Uterus (tissue), 4 donors: Measurements from ENCODE around the gene GSK3A. TPM values are rescaled to one million over a fixed set of nuclear protein-coding genes. Genes with fewer than 3 reads are reported as not detected.

Source experiments
- DNase-seq, 2 donors: peaks; one replicate each; pipeline ENCODE4 v3.0.0-alpha.2; 2019 to 2020
- H3K27ac ChIP-seq, 2 donors: fragments of 200-600 bp; sonication (generic); 1 replicate in 1 of 2; 2 replicates in 1 of 2; pipeline ENCODE4 v1.5.1; 2016 to 2018
- H3K27me3 ChIP-seq, 2 donors: fragments of 200-600 bp; sonication (generic); one replicate each; pipeline ENCODE4 v1.5.1; 2018 to 2019; ENCODE audit warnings: control low read depth in 1 of 2
- H3K36me3 ChIP-seq, 2 donors: fragments of 200-600 bp; sonication (generic); one replicate each; pipeline ENCODE4 v1.5.1; 2019; ENCODE audit warnings: control low read depth in 1 of 2
- H3K4me1 ChIP-seq, 2 donors: fragments of 200-600 bp; sonication (generic); one replicate each; pipeline ENCODE4 v1.5.1; 2018 to 2019; ENCODE audit warnings: control low read depth in 1 of 2
- H3K4me3 ChIP-seq, 2 donors: fragments of 200-600 bp; sonication (generic); 1 replicate in 1 of 2; 2 replicates in 1 of 2; pipeline ENCODE4 v1.5.1; 2018 to 2019; ENCODE audit warnings: mild to moderate bottlenecking in 1 of 2
- H3K9me3 ChIP-seq, 2 donors: fragments of 200-600 bp; sonication (generic); one replicate each; pipeline ENCODE4 v1.5.1; 2019; ENCODE audit warnings: control low read depth in 1 of 2
- CTCF ChIP-seq, 4 experiments: fragments of 200-600 bp in 2 of 4; fragments of 450-650 bp in 2 of 4; sonication (generic) in 2 of 4; IDR thresholded peaks; one replicate each; pipeline ENCODE4 v1.5.1; 2016 to 2019; ENCODE audit warnings: antibody characterized with exemption in 4 of 4, mild to moderate bottlenecking in 2 of 4, moderate library complexity in 1 of 4
- POLR2A ChIP-seq, 2 donors: fragments of 450-650 bp; IDR thresholded peaks; one replicate each; pipeline ENCODE4 v1.6.1; 2016; ENCODE audit warnings: antibody characterized with exemption in 2 of 2, mild to moderate bottlenecking in 1 of 2, moderate library complexity in 1 of 2
- intact Hi-C: fragments of 100-400 bp; cut with DNase I; formaldehyde crosslinking; loops from one replicate; pipeline ENCODE4 v1.15.1; 2023; ENCODE audit warnings: low total_unique reads
- total RNA-seq, 4 donors: library from RNA; depleted of rRNA in 3 of 4; stranded (reverse); fragments of >200 nt in 3 of 4; gene quantifications; one replicate each; pipeline versions ENCODE4 v1.1.0 to v1.2.4, GENCODE V29; 2014 to 2023
- donor health status: DM: yes; HTN: yes; CAD: no.

The GSK3A gene
- total RNA-seq, 4 donors from 2014 or later, result 3.5 to 44.3 (median 34.4) TPM

- DNase-seq, result no peak
- H3K27me3 ChIP-seq, result no peaks in the 10 kb centered on the region
- intact Hi-C loops, result no loop called here
- no peaks in the 10 kb centered on the region for H3K9me3 ChIP-seq
- no peaks in the 10 kb centered on the region for H3K36me3 ChIP-seq
- TF ChIP-seq POLR2A (IDR thresholded peaks at IDR 0.05), result no peak
- no peak for TF ChIP-seq CTCF (IDR thresholded peaks at IDR 0.05)
- H3K4me1 ChIP-seq, result peaks cover 0 to 8% of the 10 kb centered on the region in 2 donors
- no peak overlapping the region for H3K27ac ChIP-seq
- H3K4me3 ChIP-seq, result no peak overlapping the region
Measured at GRCh38 chr19:42212886-42213285, 29.5 kb downstream of the GSK3A start.

- TF ChIP-seq POLR2A (IDR thresholded peaks at IDR 0.05) (no peak), CTCF (IDR thresholded peaks at IDR 0.05) (no peak)
- Histone ChIP-seq H3K4me3 (no peak overlapping the region), H3K9me3 (no peaks in the 10 kb centered on the region), H3K27ac (no peak overlapping the region), H3K27me3 (no peaks in the 10 kb centered on the region), H3K36me3 (no peaks in the 10 kb centered on the region), H3K4me1 (no peaks in the 10 kb centered on the region)
- no peak for DNase-seq
- intact Hi-C loops, result no loop called here
Measured at GRCh38 chr19:42208612-42209011, 33.8 kb downstream of the GSK3A start.

- Histone ChIP-seq H3K4me1 (no peaks in the 10 kb centered on the region), H3K36me3 (no peaks in the 10 kb centered on the region)
- no peak for DNase-seq
Measured at GRCh38 chr19:42207767-42208271, 34.6 kb downstream of the GSK3A start.

GRCh38 chr19:42206871-42207755, 35.3 kb downstream of the GSK3A start:
- H3K27ac ChIP-seq, result no peak overlapping the region
- TF ChIP-seq POLR2A (IDR thresholded peaks at IDR 0.05) (no peak), CTCF (IDR thresholded peaks at IDR 0.05) (no peak)
- no peaks in the 10 kb centered on the region for H3K9me3 ChIP-seq
- intact Hi-C loops, result no loop called here
- H3K27me3 ChIP-seq, result no peaks in the 10 kb centered on the region
- H3K4me1 ChIP-seq, result no peaks in the 10 kb centered on the region
- H3K36me3 ChIP-seq, result no peaks in the 10 kb centered on the region
- H3K4me3 ChIP-seq, result no peak overlapping the region
- no peak for DNase-seq

More at GRCh38 chr19:42207767-42208271, 34.6 kb downstream of the GSK3A start:
- no peak overlapping the region for H3K27ac ChIP-seq
- H3K9me3 ChIP-seq, result no peaks in the 10 kb centered on the region
- H3K27me3 ChIP-seq, result no peaks in the 10 kb centered on the region
- no peak overlapping the region for H3K4me3 ChIP-seq
- intact Hi-C loops, result no loop called here
- no peak for TF ChIP-seq CTCF (IDR thresholded peaks at IDR 0.05)

- H3K9me3 ChIP-seq, result no peaks in the 10 kb centered on the region
- intact Hi-C loops, result no loop called here
- H3K4me1 ChIP-seq, result no peaks in the 10 kb centered on the region
- TF ChIP-seq CTCF (IDR thresholded peaks at IDR 0.05), result no peak
- no peak for TF ChIP-seq POLR2A (IDR thresholded peaks at IDR 0.05)
- H3K4me3 ChIP-seq, result no peak overlapping the region
- H3K27me3 ChIP-seq, result no peaks in the 10 kb centered on the region
- DNase-seq, result no peak
- H3K27ac ChIP-seq, result no peak overlapping the region
- H3K36me3 ChIP-seq, result no peaks in the 10 kb centered on the region
Measured at GRCh38 chr19:42204664-42205063, 37.7 kb downstream of the GSK3A start.
